Measurements from ENCODE around the gene MCF2L.
A peak's percentile ranks its signal among the peaks of the same experiment; 100 is the strongest.

DNA sequence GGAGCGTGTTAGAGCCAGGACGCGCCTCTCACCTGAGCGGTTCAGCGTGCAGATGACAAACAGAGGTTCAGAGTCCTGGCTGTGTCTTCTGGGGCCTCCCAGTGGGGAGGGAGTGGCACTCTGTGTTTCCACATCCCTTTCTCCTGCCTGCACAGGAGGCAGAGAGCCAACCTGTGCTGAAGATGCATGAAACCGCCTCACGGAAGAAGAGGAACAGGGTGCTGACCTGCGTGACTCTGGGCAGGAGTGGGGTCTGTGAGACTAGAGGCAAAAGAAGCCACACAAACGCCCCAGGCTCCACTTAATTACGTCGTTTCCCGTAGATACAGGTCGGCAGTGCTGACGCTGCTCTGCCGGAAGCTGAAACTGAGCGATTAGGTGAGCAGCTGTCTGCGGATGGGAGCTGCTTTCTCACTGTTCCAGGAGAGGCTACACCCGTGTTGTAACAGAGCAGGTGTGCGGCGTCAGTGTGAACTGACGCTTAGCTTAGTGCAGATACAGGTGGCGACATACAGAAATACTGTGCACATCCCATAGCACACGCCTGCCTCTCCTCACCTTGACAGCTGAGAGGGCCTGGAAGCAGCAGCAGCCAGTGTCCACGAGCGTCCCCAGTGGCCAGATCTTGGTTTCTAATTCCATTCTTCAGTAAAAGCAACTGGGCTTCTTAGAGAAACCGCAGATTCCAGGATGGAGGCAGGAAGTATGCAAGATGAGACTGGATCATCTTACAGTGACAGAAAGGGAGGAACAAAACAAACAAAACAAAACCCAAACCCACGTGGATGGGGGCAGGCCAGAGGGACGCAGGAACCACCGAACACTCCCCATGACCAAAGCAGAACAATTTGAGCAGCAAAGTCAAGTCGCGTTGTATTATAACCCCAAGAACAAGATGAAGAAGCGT is 37.7 kb upstream of the MCF2L start:
- no peak for TF ChIP-seq SMARCA5 (IDR thresholded peaks at IDR 0.05)
- TF ChIP-seq, protein P1, sequence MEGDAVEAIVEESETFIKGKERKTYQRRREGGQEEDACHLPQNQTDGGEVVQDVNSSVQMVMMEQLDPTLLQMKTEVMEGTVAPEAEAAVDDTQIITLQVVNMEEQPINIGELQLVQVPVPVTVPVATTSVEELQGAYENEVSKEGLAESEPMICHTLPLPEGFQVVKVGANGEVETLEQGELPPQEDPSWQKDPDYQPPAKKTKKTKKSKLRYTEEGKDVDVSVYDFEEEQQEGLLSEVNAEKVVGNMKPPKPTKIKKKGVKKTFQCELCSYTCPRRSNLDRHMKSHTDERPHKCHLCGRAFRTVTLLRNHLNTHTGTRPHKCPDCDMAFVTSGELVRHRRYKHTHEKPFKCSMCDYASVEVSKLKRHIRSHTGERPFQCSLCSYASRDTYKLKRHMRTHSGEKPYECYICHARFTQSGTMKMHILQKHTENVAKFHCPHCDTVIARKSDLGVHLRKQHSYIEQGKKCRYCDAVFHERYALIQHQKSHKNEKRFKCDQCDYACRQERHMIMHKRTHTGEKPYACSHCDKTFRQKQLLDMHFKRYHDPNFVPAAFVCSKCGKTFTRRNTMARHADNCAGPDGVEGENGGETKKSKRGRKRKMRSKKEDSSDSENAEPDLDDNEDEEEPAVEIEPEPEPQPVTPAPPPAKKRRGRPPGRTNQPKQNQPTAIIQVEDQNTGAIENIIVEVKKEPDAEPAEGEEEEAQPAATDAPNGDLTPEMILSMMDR (IDR thresholded peaks at IDR 0.05 in 2 of 3, conservative IDR thresholded peaks at IDR 0.05 in 1 of 3; ENCODE audit: insufficient read depth in 2 of 3, low read depth in 1 of 3, low read length in 3 of 3), result peak; percentile 67 to 80 (median 70)
- TF ChIP-seq RBBP5 (IDR thresholded peaks at IDR 0.05; ENCODE audit: borderline replicate concordance, insufficient read depth, low read length, poor library complexity, severe bottlenecking), result no peak
- TF ChIP-seq, protein P2, sequence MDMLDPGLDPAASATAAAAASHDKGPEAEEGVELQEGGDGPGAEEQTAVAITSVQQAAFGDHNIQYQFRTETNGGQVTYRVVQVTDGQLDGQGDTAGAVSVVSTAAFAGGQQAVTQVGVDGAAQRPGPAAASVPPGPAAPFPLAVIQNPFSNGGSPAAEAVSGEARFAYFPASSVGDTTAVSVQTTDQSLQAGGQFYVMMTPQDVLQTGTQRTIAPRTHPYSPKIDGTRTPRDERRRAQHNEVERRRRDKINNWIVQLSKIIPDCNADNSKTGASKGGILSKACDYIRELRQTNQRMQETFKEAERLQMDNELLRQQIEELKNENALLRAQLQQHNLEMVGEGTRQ (CRISPR knock-in tag; IDR thresholded peaks at IDR 0.05), result no peak
- no peak for TF ChIP-seq ZNF239 (CRISPR knock-in tag; IDR thresholded peaks at IDR 0.05)
- TF ChIP-seq NCOA6 (IDR thresholded peaks at IDR 0.05), result no peak
- TF ChIP-seq ZNF23 (CRISPR knock-in tag; IDR thresholded peaks at IDR 0.05), result no peak
- no peak for TF ChIP-seq SMAD1 (IDR thresholded peaks at IDR 0.05; ENCODE audit: low read depth, low read length, partially characterized antibody)
- no peak for TF ChIP-seq BCL6 (CRISPR knock-in tag; IDR thresholded peaks at IDR 0.05)
- TF ChIP-seq MTA3 (IDR thresholded peaks at IDR 0.05; ENCODE audit: borderline replicate concordance), result no peak
- TF ChIP-seq, protein P3, sequence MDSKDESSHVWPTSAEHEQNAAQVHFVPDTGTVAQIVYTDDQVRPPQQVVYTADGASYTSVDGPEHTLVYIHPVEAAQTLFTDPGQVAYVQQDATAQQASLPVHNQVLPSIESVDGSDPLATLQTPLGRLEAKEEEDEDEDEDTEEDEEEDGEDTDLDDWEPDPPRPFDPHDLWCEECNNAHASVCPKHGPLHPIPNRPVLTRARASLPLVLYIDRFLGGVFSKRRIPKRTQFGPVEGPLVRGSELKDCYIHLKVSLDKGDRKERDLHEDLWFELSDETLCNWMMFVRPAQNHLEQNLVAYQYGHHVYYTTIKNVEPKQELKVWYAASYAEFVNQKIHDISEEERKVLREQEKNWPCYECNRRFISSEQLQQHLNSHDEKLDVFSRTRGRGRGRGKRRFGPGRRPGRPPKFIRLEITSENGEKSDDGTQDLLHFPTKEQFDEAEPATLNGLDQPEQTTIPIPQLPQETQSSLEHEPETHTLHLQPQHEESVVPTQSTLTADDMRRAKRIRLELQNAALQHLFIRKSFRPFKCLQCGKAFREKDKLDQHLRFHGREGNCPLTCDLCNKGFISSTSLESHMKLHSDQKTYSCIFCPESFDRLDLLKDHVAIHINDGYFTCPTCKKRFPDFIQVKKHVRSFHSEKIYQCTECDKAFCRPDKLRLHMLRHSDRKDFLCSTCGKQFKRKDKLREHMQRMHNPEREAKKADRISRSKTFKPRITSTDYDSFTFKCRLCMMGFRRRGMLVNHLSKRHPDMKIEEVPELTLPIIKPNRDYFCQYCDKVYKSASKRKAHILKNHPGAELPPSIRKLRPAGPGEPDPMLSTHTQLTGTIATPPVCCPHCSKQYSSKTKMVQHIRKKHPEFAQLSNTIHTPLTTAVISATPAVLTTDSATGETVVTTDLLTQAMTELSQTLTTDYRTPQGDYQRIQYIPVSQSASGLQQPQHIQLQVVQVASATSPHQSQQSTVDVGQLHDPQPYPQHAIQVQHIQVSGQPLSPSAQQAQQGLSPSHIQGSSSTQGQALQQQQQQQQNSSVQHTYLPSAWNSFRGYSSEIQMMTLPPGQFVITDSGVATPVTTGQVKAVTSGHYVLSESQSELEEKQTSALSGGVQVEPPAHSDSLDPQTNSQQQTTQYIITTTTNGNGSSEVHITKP (IDR thresholded peaks at IDR 0.05; ENCODE audit: partially characterized antibody), result no peak

All from K562 (cell line).